K562 (cell line): ENCODE measurements around the gene CHD8. TPM values are rescaled to one million over a fixed set of nuclear protein-coding genes. Genes with fewer than 3 reads are reported as not detected.
A peak's percentile ranks its signal among the peaks of the same experiment; 100 is the strongest.

Experiments used
- NCOA2 ChIP-seq, 2 experiments: fragments of 450-650 bp; IDR thresholded peaks; 2 replicates each; pipeline ENCODE4 v1.6.1; 2018; ENCODE audit warnings: mild to moderate bottlenecking in 2 of 2, moderate library complexity in 1 of 2; ENCODE audit not compliant: partially characterized antibody in 2 of 2
- PHB ChIP-seq: fragments of 250-450 bp; sonication (Bioruptor Pico); IDR thresholded peaks from 2 replicates; pipeline ENCODE4 v1.5.0; 2021
- ZC3H8 ChIP-seq: fragments of 450-650 bp; IDR thresholded peaks from 2 replicates; pipeline ENCODE4 v1.6.1; 2017
- ZNF431 ChIP-seq: sonication (generic); formaldehyde crosslinking; IDR thresholded peaks from 2 replicates; pipeline ENCODE4 v1.8.0; 2022; ENCODE audit warnings: mild to moderate bottlenecking, missing genetic modification reagents
- ZNF586 ChIP-seq: fragments of 450-650 bp; formaldehyde crosslinking; conservative IDR thresholded peaks from 2 replicates; pipeline ENCODE4 v1.4.0; 2020; ENCODE audit warnings: mild to moderate bottlenecking, moderate library complexity
- polyA plus RNA-seq, 8 experiments: library from polyadenylated mRNA; depleted of rRNA in 4 of 8; stranded (reverse) in 5 of 8; unstranded in 3 of 8; fragments of >200 nt; fragmentation: Nextera tagmentation in 2 of 8; fragmentation: Illumina TruSeq in 1 of 8; extraction: Ambion mirVana in 2 of 8; extraction: Trizol in 1 of 8; gene quantifications; 2 replicates each; pipeline versions ENCODE4 v1.2.1 to v1.2.3, GENCODE V29; 2011 to 2014; ENCODE audit warnings: inconsistent platforms in 1 of 8, missing spikeins in 1 of 8
- total RNA-seq, 7 experiments: library from RNA; depleted of rRNA in 6 of 7; stranded (reverse); fragments of >200 nt in 6 of 7; fragmentation: Illumina TruSeq in 2 of 7; extraction: Trizol in 2 of 7; gene quantifications; 2 replicates each; pipeline versions ENCODE4 v1.2.1 to v1.2.3, GENCODE V29; 2011 to 2021; ENCODE audit warnings: low replicate concordance in 1 of 7
- TF ChIP-seq, protein P1 (sequence below): fragments of 450-650 bp; conservative IDR thresholded peaks from 2 replicates; pipeline ENCODE4 v1.6.1; 2016; ENCODE audit warnings: missing genetic modification characterization, low read depth, mild to moderate bottlenecking, control low read depth, missing compliant biosample characterization
- TF ChIP-seq, protein P2 (sequence below): fragments of 450-650 bp; IDR thresholded peaks from 2 replicates; pipeline ENCODE4 v1.6.1; 2017; ENCODE audit warnings: antibody characterized with exemption
- TF ChIP-seq, protein P3 (sequence below): fragments of 450-650 bp; IDR thresholded peaks from 2 replicates; pipeline ENCODE4 v1.6.1; 2016; ENCODE audit warnings: antibody characterized with exemption
- TF ChIP-seq, protein P4 (sequence below): sonication (generic); formaldehyde crosslinking; IDR thresholded peaks from 2 replicates; pipeline ENCODE4 v1.5.0; 2020; ENCODE audit warnings: missing genetic modification reagents
- TF ChIP-seq, protein P5 (sequence below): fragments of 200-600 bp; sonication (generic); IDR thresholded peaks from one replicate; pipeline ENCODE4 v1.6.1; 2012; ENCODE audit warnings: mild to moderate bottlenecking, low read depth, low read length, inconsistent platforms

Gene CHD8
- total and polyA plus RNA-seq, 9 of the 15 experiments (the other 6 are each of a cell fraction or from before 2014, with no cell fraction given), result 11.1 to 51.2 (median 32.8) TPM

DNA sequence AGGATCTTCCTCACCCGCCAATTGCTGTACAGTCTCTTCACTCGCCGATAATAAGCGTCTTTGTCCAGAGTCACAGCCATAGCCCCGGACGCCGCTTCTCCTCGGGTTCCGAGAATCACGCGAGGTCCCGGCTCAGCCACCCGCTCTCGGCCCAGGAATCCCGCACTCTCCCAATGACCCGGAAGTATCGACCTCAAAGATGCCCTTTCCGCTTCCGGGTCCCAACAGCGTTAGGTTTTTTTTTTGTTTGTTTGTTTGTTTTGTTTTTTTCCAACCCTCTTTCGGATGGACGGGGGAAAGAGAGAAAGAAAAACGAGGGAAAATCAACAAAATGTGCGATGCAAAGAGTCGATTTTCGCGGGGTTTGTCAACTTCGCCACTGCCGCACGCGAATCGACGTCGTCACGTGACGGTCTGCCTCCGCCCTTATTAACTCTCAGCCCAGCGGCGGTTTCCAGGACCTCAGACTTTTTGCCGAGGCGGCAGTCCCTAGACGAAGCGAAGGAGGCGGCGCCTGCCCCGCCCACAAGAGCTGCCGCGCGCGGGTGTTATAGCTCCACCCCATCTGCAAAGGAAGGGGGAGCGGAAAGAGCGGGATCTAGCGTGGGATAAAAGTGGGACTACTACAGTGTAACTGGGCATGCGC is 72.0 kb downstream of the CHD8 start, which contains the start of gene SUPT16H (continued):
- TF ChIP-seq, protein P1, sequence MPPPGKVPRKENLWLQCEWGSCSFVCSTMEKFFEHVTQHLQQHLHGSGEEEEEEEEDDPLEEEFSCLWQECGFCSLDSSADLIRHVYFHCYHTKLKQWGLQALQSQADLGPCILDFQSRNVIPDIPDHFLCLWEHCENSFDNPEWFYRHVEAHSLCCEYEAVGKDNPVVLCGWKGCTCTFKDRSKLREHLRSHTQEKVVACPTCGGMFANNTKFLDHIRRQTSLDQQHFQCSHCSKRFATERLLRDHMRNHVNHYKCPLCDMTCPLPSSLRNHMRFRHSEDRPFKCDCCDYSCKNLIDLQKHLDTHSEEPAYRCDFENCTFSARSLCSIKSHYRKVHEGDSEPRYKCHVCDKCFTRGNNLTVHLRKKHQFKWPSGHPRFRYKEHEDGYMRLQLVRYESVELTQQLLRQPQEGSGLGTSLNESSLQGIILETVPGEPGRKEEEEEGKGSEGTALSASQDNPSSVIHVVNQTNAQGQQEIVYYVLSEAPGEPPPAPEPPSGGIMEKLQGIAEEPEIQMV (tag), result no peak
- TF ChIP-seq, protein P2, sequence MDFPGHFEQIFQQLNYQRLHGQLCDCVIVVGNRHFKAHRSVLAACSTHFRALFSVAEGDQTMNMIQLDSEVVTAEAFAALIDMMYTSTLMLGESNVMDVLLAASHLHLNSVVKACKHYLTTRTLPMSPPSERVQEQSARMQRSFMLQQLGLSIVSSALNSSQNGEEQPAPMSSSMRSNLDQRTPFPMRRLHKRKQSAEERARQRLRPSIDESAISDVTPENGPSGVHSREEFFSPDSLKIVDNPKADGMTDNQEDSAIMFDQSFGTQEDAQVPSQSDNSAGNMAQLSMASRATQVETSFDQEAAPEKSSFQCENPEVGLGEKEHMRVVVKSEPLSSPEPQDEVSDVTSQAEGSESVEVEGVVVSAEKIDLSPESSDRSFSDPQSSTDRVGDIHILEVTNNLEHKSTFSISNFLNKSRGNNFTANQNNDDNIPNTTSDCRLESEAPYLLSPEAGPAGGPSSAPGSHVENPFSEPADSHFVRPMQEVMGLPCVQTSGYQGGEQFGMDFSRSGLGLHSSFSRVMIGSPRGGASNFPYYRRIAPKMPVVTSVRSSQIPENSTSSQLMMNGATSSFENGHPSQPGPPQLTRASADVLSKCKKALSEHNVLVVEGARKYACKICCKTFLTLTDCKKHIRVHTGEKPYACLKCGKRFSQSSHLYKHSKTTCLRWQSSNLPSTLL, result no peak
- TF ChIP-seq, protein P3, sequence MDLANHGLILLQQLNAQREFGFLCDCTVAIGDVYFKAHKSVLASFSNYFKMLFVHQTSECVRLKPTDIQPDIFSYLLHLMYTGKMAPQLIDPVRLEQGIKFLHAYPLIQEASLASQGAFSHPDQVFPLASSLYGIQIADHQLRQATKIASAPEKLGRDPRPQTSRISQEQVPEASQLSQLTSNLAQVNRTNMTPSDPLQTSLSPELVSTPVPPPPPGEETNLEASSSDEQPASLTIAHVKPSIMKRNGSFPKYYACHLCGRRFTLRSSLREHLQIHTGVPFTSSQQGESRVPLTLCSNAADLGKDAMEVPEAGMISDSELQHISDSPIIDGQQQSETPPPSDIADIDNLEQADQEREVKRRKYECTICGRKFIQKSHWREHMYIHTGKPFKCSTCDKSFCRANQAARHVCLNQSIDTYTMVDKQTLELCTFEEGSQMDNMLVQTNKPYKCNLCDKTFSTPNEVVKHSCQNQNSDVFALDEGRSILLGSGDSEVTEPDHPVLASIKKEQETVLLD, result no peak
- TF ChIP-seq, protein P4, sequence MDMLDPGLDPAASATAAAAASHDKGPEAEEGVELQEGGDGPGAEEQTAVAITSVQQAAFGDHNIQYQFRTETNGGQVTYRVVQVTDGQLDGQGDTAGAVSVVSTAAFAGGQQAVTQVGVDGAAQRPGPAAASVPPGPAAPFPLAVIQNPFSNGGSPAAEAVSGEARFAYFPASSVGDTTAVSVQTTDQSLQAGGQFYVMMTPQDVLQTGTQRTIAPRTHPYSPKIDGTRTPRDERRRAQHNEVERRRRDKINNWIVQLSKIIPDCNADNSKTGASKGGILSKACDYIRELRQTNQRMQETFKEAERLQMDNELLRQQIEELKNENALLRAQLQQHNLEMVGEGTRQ (CRISPR knock-in tag), result peak; percentile 97
- TF ChIP-seq ZNF431 (CRISPR knock-in tag) (no peak), ZNF586 (CRISPR knock-in tag) (no peak), NCOA2 (IDR thresholded peaks at IDR 0.05; ENCODE audit: partially characterized antibody in 2 of 2) (no peak), ZC3H8 (no peak), PHB (CRISPR knock-in tag) (no peak)
- TF ChIP-seq, protein P5, sequence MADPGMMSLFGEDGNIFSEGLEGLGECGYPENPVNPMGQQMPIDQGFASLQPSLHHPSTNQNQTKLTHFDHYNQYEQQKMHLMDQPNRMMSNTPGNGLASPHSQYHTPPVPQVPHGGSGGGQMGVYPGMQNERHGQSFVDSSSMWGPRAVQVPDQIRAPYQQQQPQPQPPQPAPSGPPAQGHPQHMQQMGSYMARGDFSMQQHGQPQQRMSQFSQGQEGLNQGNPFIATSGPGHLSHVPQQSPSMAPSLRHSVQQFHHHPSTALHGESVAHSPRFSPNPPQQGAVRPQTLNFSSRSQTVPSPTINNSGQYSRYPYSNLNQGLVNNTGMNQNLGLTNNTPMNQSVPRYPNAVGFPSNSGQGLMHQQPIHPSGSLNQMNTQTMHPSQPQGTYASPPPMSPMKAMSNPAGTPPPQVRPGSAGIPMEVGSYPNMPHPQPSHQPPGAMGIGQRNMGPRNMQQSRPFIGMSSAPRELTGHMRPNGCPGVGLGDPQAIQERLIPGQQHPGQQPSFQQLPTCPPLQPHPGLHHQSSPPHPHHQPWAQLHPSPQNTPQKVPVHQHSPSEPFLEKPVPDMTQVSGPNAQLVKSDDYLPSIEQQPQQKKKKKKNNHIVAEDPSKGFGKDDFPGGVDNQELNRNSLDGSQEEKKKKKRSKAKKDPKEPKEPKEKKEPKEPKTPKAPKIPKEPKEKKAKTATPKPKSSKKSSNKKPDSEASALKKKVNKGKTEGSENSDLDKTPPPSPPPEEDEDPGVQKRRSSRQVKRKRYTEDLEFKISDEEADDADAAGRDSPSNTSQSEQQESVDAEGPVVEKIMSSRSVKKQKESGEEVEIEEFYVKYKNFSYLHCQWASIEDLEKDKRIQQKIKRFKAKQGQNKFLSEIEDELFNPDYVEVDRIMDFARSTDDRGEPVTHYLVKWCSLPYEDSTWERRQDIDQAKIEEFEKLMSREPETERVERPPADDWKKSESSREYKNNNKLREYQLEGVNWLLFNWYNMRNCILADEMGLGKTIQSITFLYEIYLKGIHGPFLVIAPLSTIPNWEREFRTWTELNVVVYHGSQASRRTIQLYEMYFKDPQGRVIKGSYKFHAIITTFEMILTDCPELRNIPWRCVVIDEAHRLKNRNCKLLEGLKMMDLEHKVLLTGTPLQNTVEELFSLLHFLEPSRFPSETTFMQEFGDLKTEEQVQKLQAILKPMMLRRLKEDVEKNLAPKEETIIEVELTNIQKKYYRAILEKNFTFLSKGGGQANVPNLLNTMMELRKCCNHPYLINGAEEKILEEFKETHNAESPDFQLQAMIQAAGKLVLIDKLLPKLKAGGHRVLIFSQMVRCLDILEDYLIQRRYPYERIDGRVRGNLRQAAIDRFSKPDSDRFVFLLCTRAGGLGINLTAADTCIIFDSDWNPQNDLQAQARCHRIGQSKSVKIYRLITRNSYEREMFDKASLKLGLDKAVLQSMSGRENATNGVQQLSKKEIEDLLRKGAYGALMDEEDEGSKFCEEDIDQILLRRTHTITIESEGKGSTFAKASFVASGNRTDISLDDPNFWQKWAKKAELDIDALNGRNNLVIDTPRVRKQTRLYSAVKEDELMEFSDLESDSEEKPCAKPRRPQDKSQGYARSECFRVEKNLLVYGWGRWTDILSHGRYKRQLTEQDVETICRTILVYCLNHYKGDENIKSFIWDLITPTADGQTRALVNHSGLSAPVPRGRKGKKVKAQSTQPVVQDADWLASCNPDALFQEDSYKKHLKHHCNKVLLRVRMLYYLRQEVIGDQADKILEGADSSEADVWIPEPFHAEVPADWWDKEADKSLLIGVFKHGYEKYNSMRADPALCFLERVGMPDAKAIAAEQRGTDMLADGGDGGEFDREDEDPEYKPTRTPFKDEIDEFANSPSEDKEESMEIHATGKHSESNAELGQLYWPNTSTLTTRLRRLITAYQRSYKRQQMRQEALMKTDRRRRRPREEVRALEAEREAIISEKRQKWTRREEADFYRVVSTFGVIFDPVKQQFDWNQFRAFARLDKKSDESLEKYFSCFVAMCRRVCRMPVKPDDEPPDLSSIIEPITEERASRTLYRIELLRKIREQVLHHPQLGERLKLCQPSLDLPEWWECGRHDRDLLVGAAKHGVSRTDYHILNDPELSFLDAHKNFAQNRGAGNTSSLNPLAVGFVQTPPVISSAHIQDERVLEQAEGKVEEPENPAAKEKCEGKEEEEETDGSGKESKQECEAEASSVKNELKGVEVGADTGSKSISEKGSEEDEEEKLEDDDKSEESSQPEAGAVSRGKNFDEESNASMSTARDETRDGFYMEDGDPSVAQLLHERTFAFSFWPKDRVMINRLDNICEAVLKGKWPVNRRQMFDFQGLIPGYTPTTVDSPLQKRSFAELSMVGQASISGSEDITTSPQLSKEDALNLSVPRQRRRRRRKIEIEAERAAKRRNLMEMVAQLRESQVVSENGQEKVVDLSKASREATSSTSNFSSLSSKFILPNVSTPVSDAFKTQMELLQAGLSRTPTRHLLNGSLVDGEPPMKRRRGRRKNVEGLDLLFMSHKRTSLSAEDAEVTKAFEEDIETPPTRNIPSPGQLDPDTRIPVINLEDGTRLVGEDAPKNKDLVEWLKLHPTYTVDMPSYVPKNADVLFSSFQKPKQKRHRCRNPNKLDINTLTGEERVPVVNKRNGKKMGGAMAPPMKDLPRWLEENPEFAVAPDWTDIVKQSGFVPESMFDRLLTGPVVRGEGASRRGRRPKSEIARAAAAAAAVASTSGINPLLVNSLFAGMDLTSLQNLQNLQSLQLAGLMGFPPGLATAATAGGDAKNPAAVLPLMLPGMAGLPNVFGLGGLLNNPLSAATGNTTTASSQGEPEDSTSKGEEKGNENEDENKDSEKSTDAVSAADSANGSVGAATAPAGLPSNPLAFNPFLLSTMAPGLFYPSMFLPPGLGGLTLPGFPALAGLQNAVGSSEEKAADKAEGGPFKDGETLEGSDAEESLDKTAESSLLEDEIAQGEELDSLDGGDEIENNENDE, result no peak
